ENCODE measurements around the gene PKHD1.
"Not testable (repeated sequence)": the region's sequence is repeated elsewhere in the genome, so short reads cannot be mapped to it uniquely, and the experiment has no call there.

PKHD1 gene

GRCh38 chr6:51928320-51928719 lies 159.1 kb downstream of the PKHD1 start:
- DNase-seq (ENCODE audit: low spot score), result peak; percentile 13
- TF ChIP-seq CTCF (IDR thresholded peaks at IDR 0.05; ENCODE audit: extremely low read depth, missing control alignments), result no peak

GRCh38 chr6:51927450-51927849 lies 160.0 kb downstream of the PKHD1 start:
- TF ChIP-seq CTCF (IDR thresholded peaks at IDR 0.05; ENCODE audit: extremely low read depth, missing control alignments), result no peak
- DNase-seq (ENCODE audit: low spot score), result no peak

- TF ChIP-seq CTCF (IDR thresholded peaks at IDR 0.05; ENCODE audit: extremely low read depth, missing control alignments), result no peak
- peak; percentile 13 for DNase-seq (ENCODE audit: low spot score)
Observed at GRCh38 chr6:51926125-51926524, 161.3 kb downstream of the PKHD1 start.

- DNase-seq (ENCODE audit: low spot score), result not testable (repeated sequence)
Observed at GRCh38 chr6:51922479-51922878, 164.9 kb downstream of the PKHD1 start.

GRCh38 chr6:51918347-51918746 lies 169.1 kb downstream of the PKHD1 start:
- not testable (repeated sequence) for DNase-seq (ENCODE audit: low spot score)

- DNase-seq (ENCODE audit: low spot score), result no peak
- TF ChIP-seq CTCF (IDR thresholded peaks at IDR 0.05; ENCODE audit: extremely low read depth, missing control alignments), result no peak
Observed at GRCh38 chr6:51915098-51915497, 172.3 kb downstream of the PKHD1 start.

GRCh38 chr6:51913265-51913664 lies 174.1 kb downstream of the PKHD1 start:
- TF ChIP-seq CTCF (IDR thresholded peaks at IDR 0.05; ENCODE audit: extremely low read depth, missing control alignments), result no peak
- no peak for DNase-seq (ENCODE audit: low spot score)

- no peak for TF ChIP-seq CTCF (IDR thresholded peaks at IDR 0.05; ENCODE audit: extremely low read depth, missing control alignments)
- DNase-seq (ENCODE audit: low spot score), result no peak
Observed at GRCh38 chr6:51910851-51911250, 176.6 kb downstream of the PKHD1 start.

GRCh38 chr6:51908243-51908642 lies 179.2 kb downstream of the PKHD1 start:
- no peak for TF ChIP-seq CTCF (IDR thresholded peaks at IDR 0.05; ENCODE audit: extremely low read depth, missing control alignments)
- DNase-seq (ENCODE audit: low spot score), result no peak

All from GM20000 (cell line).